Epithelial cell of proximal tubule (primary cell): Measurements from ENCODE around the gene COL23A1. TPM values are rescaled to one million over a fixed set of nuclear protein-coding genes. Genes with fewer than 3 reads are reported as not detected.
A peak's percentile ranks its signal among the peaks of the same experiment; 100 is the strongest.

ENCODE experiments used
- DNase-seq: peaks from one replicate; pipeline ENCODE4 v3.0.0-alpha.2; 2011; ENCODE audit warnings: low read depth
- H3K4me3 ChIP-seq: 2 replicates; pipeline ENCODE4 v1.5.1; 2011; ENCODE audit warnings: low read depth, mild to moderate bottlenecking, low read length
- total RNA-seq: library from RNA; depleted of rRNA; stranded (reverse); fragments of >200 nt; gene quantifications from 2 replicates; pipeline ENCODE4 v1.2.3, GENCODE V29; 2015
- TF ChIP-seq, protein P1 (sequence below): conservative IDR thresholded peaks from 2 replicates; pipeline ENCODE4 v1.5.1; 2012; ENCODE audit warnings: low read depth, mild to moderate bottlenecking, low read length

COL23A1 gene
- total RNA-seq: not detected in 2 replicates

DNA sequence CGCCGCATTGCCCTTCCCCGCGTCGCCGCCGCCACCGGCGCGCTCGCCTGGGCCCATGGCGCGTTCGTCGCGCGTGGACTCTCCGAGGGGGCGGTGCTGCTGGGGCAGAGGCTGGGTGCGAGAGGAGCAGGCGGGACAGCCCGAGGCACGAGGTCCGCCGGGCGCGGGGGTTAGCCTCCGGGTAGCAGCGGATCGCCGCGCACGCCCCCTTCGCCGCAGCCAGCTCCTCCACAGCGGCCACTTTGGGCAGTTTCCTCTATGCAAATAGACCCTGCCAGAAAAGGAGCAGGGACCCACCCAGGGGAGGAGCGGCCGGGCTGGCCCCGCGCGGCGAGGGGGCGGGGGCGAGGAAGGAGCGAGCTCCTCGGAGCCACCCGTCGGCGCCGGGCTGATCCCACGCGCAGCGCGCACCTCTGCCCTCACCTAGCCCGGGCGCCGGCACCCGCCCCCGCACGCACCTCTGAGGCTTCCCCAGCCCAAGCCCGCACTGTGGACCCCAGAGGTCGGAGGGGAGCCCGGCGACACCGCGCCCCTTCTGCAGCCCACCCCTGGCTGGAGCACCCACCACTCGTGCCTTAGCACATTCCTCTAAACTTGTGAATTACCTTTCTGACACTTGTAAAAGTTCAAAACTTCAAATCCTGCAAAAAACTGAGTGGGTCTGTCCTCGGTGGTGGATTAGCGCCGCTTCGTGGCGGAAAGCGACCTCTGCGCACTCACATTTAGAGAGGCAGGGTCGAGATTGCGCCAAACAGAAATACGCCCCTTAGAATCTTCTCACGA is at the start of gene COL23A1:
Gene COL23A1, minus strand, starts transcription at position 253 of the 783 bp plus-strand sequence.
- TF ChIP-seq, protein P1, sequence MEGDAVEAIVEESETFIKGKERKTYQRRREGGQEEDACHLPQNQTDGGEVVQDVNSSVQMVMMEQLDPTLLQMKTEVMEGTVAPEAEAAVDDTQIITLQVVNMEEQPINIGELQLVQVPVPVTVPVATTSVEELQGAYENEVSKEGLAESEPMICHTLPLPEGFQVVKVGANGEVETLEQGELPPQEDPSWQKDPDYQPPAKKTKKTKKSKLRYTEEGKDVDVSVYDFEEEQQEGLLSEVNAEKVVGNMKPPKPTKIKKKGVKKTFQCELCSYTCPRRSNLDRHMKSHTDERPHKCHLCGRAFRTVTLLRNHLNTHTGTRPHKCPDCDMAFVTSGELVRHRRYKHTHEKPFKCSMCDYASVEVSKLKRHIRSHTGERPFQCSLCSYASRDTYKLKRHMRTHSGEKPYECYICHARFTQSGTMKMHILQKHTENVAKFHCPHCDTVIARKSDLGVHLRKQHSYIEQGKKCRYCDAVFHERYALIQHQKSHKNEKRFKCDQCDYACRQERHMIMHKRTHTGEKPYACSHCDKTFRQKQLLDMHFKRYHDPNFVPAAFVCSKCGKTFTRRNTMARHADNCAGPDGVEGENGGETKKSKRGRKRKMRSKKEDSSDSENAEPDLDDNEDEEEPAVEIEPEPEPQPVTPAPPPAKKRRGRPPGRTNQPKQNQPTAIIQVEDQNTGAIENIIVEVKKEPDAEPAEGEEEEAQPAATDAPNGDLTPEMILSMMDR: peak; percentile 98
- peak; percentile 22 for DNase-seq
- peak within 1 kb of the TSS; percentile 50 for H3K4me3 ChIP-seq

DNA sequence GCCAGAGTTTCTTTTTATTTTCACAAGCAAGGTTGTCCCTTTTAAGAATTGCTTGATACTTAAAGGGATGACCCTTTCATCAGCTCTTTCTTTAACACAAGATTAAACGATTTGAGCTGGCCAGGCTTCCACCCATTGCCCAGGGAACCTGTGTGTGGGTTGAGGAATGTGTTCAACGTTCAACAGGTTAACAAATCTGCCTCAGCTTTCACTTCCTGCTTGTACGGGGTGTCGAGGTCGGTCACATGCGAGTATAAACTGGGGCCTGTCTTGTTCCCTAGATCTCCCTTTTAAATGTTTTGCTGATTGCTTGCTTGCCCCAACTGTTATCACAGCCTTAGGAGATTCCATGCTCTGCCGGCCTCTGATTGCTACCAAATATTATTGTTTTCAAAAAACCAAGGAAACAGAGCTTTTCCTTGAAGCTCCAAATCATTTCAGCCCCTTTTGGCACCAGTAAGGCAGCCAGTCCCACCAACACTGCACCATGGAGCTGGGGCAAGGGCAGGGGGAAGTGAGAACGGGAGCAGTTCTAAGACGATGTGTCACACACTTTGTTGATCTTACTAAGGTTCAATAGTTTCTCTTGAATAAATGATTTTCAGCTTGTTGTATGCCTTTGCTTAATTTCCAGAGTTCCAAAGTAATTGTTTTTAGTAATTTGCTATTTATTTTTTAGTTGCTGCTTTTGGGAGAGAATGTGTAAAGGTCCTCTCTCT is 47.3 kb upstream of the COL23A1 start:
- no peak for DNase-seq
- H3K4me3 ChIP-seq: no peak overlapping the region
- TF ChIP-seq, protein P1: no peak

DNA sequence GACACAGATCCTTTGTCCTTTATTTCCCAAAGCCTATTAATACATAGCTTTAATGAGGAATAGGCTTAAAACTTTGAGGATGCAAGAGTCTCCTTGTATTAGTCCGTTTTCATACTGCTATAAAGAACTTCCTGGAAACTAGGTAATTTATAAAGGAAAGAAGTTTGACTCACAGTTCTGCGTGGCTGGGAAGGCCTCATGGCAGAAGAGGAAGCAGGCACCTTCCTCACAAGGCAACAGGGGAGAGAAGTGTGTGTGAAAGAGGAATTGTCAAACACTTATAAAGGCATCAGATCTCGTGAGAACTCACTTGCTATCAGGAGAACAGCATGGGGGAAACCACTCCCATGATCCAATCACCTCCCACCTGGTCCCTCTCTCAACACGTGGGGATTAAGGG is 42.1 kb upstream of the COL23A1 start:
- no peak for DNase-seq
- no peak overlapping the region for H3K4me3 ChIP-seq
- TF ChIP-seq, protein P1: no peak

DNA sequence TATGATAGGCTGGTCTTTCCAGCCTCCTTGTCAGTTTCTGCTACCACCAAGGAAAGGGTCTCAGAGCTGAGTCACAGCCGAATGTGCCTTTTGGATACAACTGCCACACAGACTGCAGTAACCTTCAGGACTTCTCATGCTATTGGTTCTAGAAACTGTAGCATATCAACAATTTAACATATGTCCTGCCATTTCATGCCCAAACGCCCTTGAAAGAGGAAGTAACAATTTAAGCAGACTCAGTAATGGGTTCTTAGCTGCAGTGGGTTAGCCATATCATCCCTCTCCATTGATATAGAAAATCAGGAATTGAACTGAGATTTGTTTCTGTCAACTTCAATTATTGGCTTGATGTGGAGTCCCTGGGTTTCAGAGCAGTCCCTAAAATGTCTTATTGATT is 40.8 kb upstream of the COL23A1 start:
- TF ChIP-seq, protein P1: no peak
- no peak for DNase-seq
- no peak overlapping the region for H3K4me3 ChIP-seq

DNA sequence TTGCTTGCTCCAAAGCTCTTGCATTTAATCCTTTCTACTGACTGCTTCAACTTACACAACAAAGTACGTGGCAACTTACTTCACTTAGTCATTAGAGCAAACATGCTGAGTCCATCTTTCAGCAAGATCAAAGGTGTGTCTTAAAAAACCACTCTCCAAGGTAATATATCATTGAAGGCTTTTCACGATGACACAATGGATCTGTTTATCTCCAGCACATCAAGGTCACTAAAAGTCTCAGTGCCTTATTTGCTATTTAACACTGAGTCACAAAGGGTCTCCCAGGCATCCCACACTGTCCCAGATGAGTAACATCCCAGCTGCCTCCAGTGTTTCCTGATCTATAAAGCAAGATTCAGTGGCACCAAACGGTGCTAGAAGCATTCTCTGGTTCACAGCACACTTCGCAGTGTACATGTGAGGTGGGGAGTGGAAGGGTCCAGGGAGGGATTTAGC is 40.3 kb upstream of the COL23A1 start:
- H3K4me3 ChIP-seq: no peak overlapping the region
- TF ChIP-seq, protein P1: no peak
- no peak for DNase-seq

DNA sequence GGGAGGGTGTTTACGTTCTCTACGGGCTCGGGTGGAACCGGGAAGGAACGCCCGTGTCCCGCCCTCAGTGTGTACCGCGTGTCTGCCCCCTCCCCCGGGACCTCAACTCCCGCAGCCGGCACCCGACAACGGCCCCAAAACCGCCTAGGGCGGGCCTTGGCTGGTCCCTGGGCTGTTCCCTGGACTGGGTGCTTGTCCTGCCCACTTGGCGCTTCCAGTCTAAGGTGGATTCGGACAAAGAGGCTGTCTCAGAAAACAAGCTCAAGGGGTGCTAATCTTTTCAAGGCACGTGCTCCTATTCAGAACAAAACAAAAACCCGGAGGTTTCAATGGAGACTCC is 37.0 kb upstream of the COL23A1 start:
- TF ChIP-seq, protein P1: no peak
- no peak for DNase-seq

More for the DNA sequence above, 37.0 kb upstream of the COL23A1 start:
- peak overlapping the region; percentile 77 for H3K4me3 ChIP-seq
